HG03139 (cell line): ENCODE results near the gene ZIM2.
"Not testable (repeated sequence)": the region's sequence is repeated elsewhere in the genome, so short reads cannot be mapped to it uniquely, and the experiment has no call there.

Experiments
- ATAC-seq: cut with Tn5 transposase; IDR thresholded peaks from one replicate; pipeline ENCODE4 v1.9.1; 2021; ENCODE audit not compliant: unreplicated experiment

Gene ZIM2

GRCh38 chr19:56840451-56841192 lies at the start of gene ZIM2, which contains the start of gene PEG3:
Gene ZIM2 (minus strand): TSS chr19:56840726. CDS start chr19:56824277, 16,449 bp downstream.
Gene PEG3 (minus strand): TSS chr19:56840726. CDS start chr19:56824655, 16,071 bp downstream.
- no peak for ATAC-seq

GRCh38 chr19:56885173-56885985 lies 44.9 kb upstream of the ZIM2 start:
- no peak for ATAC-seq

DNA sequence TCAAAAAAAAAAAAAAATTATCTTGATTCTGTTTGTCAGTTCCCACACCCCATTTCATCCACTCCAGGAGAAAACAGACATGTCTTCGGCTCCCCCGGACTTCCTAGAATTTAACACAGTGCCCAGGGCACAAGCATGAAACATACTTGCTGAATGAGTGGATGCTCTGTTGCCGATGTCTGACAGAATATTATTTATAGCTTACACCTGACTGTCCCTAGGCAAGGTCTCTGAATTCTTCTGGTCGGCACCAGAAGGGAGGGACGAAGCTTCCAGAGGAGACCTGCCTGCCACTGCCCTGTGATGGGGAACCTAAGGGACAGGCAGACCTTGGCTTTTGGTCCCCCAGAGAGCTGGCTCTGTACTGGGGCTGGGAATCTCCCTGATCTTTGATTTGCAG lies 43.9 kb upstream of the ZIM2 start:
- ATAC-seq: no peak

DNA sequence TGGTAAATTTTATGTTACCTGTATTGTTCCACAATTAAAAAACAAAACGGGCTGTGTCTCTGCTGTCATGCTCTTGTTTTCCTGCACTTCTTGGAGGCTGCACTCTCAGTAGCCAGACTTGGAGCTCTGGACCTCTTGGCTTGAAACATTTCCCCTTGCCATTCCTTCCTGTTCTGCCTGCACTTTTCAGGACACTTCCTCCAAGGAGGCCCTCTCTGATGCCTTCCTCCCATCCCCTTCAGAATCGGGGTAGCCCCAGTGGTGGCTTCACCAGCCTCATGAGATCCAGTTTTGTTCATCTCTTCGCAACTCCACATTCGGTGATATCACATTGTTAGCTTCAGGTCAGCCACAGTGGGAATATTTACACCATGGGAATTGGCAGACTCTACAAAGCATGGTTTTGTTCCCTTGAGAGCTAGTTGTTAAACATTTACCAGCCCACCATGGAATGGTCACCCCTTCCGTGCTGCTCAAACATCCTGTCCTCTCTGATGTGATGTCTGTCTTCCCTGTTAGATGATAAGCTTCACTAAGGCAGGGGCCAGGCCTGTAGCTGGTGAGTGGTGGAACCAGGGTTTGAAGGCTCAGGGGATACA lies 40.2 kb upstream of the ZIM2 start:
- no peak for ATAC-seq

DNA sequence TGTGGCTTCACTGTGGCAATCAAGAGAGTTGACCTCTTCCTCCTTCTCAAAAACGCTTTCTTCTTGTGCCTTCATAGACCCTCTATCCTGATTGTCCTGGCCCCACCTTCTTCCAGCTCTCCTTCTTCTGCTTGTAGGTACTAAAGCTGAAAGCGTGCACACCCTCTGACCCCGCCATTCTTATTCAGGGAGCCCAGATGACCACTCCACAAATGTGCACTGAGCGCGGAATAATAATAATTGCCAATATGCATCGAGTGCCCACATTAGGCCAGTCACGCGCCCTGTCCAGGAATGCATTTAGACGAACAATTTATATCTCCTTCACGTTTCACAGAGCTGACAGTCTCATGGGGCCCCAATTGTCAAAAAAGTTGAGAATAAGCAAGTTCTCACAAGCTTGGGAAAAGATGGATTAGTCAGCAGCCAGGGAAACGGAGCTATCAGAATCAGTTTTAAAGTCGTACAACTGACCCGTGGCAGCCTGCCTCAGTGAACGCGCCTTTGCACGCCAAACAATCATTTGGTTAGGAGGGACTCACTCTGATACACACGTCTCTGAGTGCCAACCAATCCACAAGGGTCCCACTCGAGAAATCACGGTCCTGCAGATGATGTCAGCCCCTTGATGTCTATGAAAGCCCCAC lies 36.7 kb upstream of the ZIM2 start:
- no peak for ATAC-seq

GRCh38 chr19:56875717-56876116 lies 35.2 kb upstream of the ZIM2 start:
- ATAC-seq: no peak

DNA sequence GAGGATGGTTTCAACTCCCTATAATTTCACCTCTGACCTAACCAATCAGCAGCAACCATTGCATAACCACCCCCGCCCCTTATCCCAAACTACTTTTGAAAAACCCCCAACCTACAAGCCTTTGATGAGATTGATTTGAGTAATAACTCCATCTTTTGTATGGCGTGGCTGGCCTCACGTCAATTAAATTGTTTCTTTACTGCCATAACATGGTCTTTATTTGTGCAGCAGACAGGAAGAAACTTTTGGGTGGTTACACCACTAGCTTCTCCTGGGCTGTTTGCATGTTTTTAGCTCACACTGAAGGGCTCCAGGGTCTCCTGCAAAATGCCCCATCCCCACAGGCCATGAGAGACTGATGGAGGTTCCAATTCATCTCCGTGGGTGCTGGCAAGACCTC lies 34.0 kb upstream of the ZIM2 start:
- ATAC-seq: no peak

DNA sequence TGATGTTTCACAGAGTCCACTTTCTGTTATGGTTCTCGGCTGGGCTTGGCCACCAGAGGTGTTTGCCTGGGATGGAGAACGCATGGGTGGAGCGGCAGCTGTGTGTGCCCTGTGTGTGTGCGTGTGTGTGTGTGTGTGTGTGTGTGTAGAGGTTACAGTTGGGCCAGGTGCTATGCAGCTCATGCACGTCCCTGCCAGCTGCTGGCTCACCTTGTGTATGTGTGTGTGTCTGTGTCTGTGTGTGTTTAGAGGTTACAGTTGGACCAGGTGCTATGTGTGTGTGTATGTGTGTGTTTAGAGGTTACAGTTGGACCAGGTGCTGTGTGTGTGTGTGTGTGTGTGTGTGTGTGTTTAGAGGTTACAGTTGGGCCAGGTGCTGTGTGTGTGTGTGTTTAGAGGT lies 33.0 kb upstream of the ZIM2 start:
- no peak for ATAC-seq

GRCh38 chr19:56869886-56870285 lies 29.4 kb upstream of the ZIM2 start:
- no peak for ATAC-seq

- ATAC-seq: no peak
Measured at GRCh38 chr19:56868446-56868845, 27.9 kb upstream of the ZIM2 start.

DNA sequence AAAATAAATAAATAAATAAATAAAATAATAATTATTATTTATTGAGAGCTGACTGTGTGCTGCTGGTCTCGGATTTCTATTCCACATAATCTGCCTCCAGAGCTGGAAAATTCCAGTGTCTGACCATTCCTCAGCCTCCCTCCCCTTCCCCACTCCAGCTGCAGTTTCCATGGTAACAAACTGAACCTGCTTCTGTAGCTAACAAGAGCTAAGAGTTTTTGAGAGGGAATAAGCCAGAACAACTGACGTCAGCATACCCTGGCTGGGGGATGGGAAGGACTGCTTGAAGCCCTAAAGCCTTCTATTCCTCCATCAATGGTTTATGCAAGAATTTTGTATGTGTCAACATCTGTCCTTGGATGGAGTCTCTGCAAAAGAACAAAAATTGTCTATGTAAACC lies 26.0 kb upstream of the ZIM2 start:
- no peak for ATAC-seq

GRCh38 chr19:56864443-56865125 lies 24.1 kb upstream of the ZIM2 start:
- no peak for ATAC-seq

DNA sequence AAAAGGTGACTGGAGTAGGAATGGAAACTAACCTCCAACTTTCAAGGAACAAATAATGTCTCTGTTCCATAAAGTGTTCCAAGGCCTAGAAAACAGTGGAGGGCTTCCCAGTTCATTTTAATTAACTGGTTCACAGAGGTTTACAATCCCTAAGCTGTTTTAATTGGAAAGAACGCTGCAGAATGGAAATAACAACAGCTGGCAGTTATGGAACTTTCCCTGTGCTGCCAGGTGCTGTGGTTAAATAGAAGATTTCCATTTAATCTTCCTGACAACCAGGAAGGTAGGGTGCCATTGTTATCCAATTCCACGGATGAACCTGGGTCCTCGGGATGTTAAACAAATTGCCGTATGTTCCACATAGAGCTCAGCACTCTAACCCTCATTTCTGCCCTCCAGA lies 22.2 kb upstream of the ZIM2 start:
- no peak for ATAC-seq

DNA sequence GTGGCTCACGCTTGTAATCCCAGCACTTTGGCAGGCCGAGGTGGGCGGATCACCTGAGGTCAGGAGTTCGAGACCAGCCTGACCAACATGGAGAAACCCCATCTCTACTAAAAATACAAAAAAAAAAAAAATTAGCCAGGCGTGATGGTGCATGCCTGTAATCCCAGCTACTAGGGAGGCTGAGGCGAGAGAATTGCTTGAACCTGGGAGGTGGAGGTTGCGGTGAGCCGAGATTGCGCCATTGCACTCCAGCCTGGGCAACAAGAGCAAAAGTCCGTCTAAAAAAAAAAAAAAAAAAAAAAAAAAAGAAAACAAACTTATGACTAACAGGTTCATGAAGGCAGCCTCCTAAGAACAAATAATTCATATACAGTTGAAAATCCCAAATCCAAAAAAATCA lies 19.9 kb upstream of the ZIM2 start:
- ATAC-seq: not testable (repeated sequence)

DNA sequence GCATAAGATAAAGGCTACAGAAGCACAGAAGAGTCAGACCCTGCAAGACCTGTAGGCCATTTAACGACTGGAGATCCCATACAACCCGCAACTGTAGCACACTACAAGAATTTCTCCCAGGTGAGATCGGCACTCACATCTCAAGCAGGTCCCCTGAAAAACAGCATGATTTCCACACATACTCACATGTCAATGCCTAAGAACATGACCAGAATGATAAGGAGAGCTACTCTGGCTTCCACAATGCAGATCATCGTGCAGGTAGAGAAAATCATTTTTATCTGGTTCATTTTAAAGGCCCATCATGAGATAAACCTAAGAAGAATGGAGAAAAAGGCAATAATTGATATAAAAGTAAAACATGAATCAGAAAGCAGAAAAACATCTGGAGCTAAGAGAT lies 17.5 kb upstream of the ZIM2 start:
- no peak for ATAC-seq

- ATAC-seq: no peak
Measured at GRCh38 chr19:56856822-56857221, 16.3 kb upstream of the ZIM2 start.

GRCh38 chr19:56852361-56852760 lies 11.8 kb upstream of the ZIM2 start:
- not testable (repeated sequence) for ATAC-seq

DNA sequence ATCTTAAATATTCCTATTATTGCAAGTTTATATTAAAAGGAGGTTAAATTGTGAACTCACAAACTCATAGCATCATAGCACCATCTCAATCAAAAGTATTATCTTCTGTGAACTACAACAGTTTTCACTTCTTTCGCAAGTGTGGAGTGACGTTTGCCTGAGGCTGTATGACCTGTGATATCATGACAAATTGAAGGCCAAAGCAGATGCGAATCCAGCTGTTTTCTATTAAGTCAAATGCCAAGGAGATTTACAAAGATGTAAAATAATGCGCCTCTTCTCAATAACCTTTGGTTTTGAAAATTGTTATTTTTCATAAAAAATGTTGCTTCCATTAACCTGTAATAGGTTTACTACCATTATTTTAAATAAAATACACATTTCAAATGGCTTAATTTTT lies 7.6 kb upstream of the ZIM2 start:
- no peak for ATAC-seq

DNA sequence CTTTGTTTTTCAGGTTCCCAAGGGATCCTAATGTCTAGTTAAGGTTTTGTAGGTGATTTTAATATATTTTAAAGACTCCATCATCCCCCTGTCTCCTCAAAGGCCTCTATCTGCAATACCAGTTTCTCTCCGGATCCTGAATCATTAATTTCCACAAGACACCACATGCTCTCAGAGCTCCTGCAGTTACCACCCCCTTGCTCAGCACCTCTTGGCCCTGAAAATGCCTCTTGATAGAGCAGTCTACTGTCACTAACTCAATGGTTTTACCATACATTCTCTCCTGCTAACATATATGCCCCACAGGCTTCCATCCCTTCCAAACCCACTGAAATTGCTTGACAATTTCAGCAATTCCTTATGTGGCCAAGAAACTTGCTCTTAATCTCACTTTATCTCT lies 1.9 kb upstream of the ZIM2 start:
- ATAC-seq: no peak

DNA sequence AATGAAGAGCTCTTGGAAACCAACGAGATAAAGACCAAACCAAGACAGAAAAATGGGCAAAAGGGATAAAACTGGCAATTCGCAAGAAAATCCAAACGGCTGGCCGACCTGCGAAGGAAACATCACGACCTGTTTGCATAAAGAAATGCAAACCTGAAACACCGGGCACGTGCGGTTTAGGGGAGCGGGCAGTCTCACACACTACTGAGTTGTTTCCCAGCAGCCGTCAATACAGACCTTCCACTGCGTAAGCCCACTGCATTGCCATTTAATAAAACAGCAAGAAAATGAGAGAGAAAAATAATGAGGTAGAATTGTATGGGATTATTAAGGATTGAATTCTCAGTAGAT lies 642 bp upstream of the ZIM2 start:
- no peak for ATAC-seq
